Lower leg skin (tissue), 3 donors: ENCODE data around the gene UPP1.

Experiments used
- CTCF ChIP-seq, 3 donors: fragments of 450-650 bp; IDR thresholded peaks; one replicate each; pipeline ENCODE4 v1.5.1; 2016; ENCODE audit warnings: antibody characterized with exemption in 3 of 3, mild to moderate bottlenecking in 3 of 3, moderate library complexity in 2 of 3
- POLR2A ChIP-seq, 2 donors: fragments of 450-650 bp; IDR thresholded peaks; one replicate each; pipeline ENCODE4 v1.6.1; 2016 to 2017; ENCODE audit warnings: antibody characterized with exemption in 2 of 2, mild to moderate bottlenecking in 1 of 2, moderate library complexity in 1 of 2

- TF ChIP-seq CTCF (IDR thresholded peaks at IDR 0.05) = no peak
- no peak for TF ChIP-seq POLR2A (IDR thresholded peaks at IDR 0.05)
Observed at GRCh38 chr7:48046458-48046857, 42.6 kb upstream of the UPP1 start.
